HEK293 (cell line): ENCODE measurements around the gene ARHGDIA.
A peak's percentile ranks its signal among the peaks of the same experiment; 100 is the strongest.

Experiments used
- BCL11A ChIP-seq: fragments of 450-650 bp; formaldehyde crosslinking; IDR thresholded peaks from 2 replicates; pipeline ENCODE4 v1.5.1; 2016; ENCODE audit warnings: low read depth, missing biosample characterization, missing genetic modification characterization
- CTCF ChIP-seq: fragments of 450-650 bp; formaldehyde crosslinking; IDR thresholded peaks from 2 replicates; pipeline ENCODE4 v1.5.1; 2016; ENCODE audit warnings: missing biosample characterization, missing genetic modification characterization
- GLIS1 ChIP-seq: fragments of 450-650 bp; formaldehyde crosslinking; IDR thresholded peaks from 2 replicates; pipeline ENCODE4 v1.5.1; 2016; ENCODE audit warnings: missing biosample characterization, missing genetic modification characterization
- IKZF3 ChIP-seq: fragments of 450-650 bp; IDR thresholded peaks from 2 replicates; pipeline ENCODE4 v1.5.0; 2018; ENCODE audit warnings: missing biosample characterization, mild to moderate bottlenecking, missing genetic modification characterization, moderate library complexity
- KLF10 ChIP-seq: fragments of 450-650 bp; IDR thresholded peaks from 2 replicates; pipeline ENCODE4 v1.5.1; 2018; ENCODE audit warnings: missing biosample characterization, mild to moderate bottlenecking, missing genetic modification characterization
- KLF17 ChIP-seq: fragments of 450-650 bp; formaldehyde crosslinking; IDR thresholded peaks from 2 replicates; pipeline ENCODE4 v1.5.1; 2016; ENCODE audit warnings: missing biosample characterization, missing genetic modification characterization
- OVOL3 ChIP-seq: fragments of 450-650 bp; formaldehyde crosslinking; IDR thresholded peaks from 2 replicates; pipeline ENCODE4 v1.5.1; 2016; ENCODE audit warnings: missing biosample characterization, missing genetic modification characterization
- SCRT1 ChIP-seq: fragments of 450-650 bp; formaldehyde crosslinking; IDR thresholded peaks from 2 replicates; pipeline ENCODE4 v1.5.1; 2016; ENCODE audit warnings: missing biosample characterization, missing genetic modification characterization, borderline replicate concordance
- SP2 ChIP-seq: fragments of 450-650 bp; formaldehyde crosslinking; IDR thresholded peaks from 2 replicates; pipeline ENCODE4 v1.5.1; 2016; ENCODE audit warnings: missing biosample characterization, missing genetic modification characterization
- SP3 ChIP-seq: fragments of 450-650 bp; formaldehyde crosslinking; IDR thresholded peaks from 2 replicates; pipeline ENCODE4 v1.5.1; 2016; ENCODE audit warnings: missing biosample characterization, missing genetic modification characterization
- TSHZ1 ChIP-seq: fragments of 450-650 bp; formaldehyde crosslinking; IDR thresholded peaks from 2 replicates; pipeline ENCODE4 v1.5.1; 2016; ENCODE audit warnings: missing biosample characterization, missing genetic modification characterization, borderline replicate concordance
- WT1 ChIP-seq: fragments of 450-650 bp; formaldehyde crosslinking; IDR thresholded peaks from 2 replicates; pipeline ENCODE4 v1.5.1; 2016; ENCODE audit warnings: missing biosample characterization, missing genetic modification characterization
- YY1 ChIP-seq: fragments of 450-650 bp; formaldehyde crosslinking; IDR thresholded peaks from 2 replicates; pipeline ENCODE4 v1.5.1; 2018; ENCODE audit warnings: missing biosample characterization, missing genetic modification characterization
- ZEB2 ChIP-seq: fragments of 450-650 bp; formaldehyde crosslinking; IDR thresholded peaks from 2 replicates; pipeline ENCODE4 v1.5.1; 2016; ENCODE audit warnings: missing biosample characterization, missing genetic modification characterization
- ZNF121 ChIP-seq: fragments of 450-650 bp; formaldehyde crosslinking; IDR thresholded peaks from 2 replicates; pipeline ENCODE4 v1.5.1; 2016; ENCODE audit warnings: missing biosample characterization, missing genetic modification characterization
- ZNF133 ChIP-seq: fragments of 450-650 bp; formaldehyde crosslinking; IDR thresholded peaks from 2 replicates; pipeline ENCODE4 v1.5.1; 2016; ENCODE audit warnings: missing biosample characterization, missing genetic modification characterization
- ZNF2 ChIP-seq: fragments of 450-650 bp; formaldehyde crosslinking; IDR thresholded peaks from 2 replicates; pipeline ENCODE4 v1.5.1; 2016; ENCODE audit warnings: missing biosample characterization, missing genetic modification characterization
- ZNF24 ChIP-seq: fragments of 450-650 bp; formaldehyde crosslinking; IDR thresholded peaks from 2 replicates; pipeline ENCODE4 v1.5.1; 2016; ENCODE audit warnings: missing biosample characterization, missing genetic modification characterization
- ZNF366 ChIP-seq: fragments of 450-650 bp; formaldehyde crosslinking; conservative IDR thresholded peaks from 2 replicates; pipeline ENCODE4 v1.5.1; 2016; ENCODE audit warnings: missing biosample characterization, missing genetic modification characterization
- ZNF394 ChIP-seq: fragments of 450-650 bp; formaldehyde crosslinking; IDR thresholded peaks from 2 replicates; pipeline ENCODE4 v1.5.1; 2016; ENCODE audit warnings: missing biosample characterization, missing genetic modification characterization, mild to moderate bottlenecking, moderate library complexity, borderline replicate concordance
- ZNF600 ChIP-seq: fragments of 450-650 bp; formaldehyde crosslinking; IDR thresholded peaks from 2 replicates; pipeline ENCODE4 v1.5.1; 2016; ENCODE audit warnings: missing biosample characterization, missing genetic modification characterization
- ZNF658 ChIP-seq: fragments of 450-650 bp; formaldehyde crosslinking; IDR thresholded peaks from 2 replicates; pipeline ENCODE4; 2016; ENCODE audit warnings: missing biosample characterization, missing genetic modification characterization
- ZNF76 ChIP-seq: fragments of 450-650 bp; formaldehyde crosslinking; IDR thresholded peaks from 2 replicates; pipeline ENCODE4; 2016; ENCODE audit warnings: low read depth, missing biosample characterization, missing genetic modification characterization, borderline replicate concordance
- ZNF837 ChIP-seq: fragments of 450-650 bp; formaldehyde crosslinking; IDR thresholded peaks from 2 replicates; pipeline ENCODE4 v1.5.1; 2016; ENCODE audit warnings: missing biosample characterization, missing genetic modification characterization
- ZXDB ChIP-seq: fragments of 450-650 bp; formaldehyde crosslinking; IDR thresholded peaks from 2 replicates; pipeline ENCODE4 v1.5.1; 2016; ENCODE audit warnings: missing biosample characterization, missing genetic modification characterization
- TF ChIP-seq, protein P1 (sequence below): fragments of 450-650 bp; formaldehyde crosslinking; IDR thresholded peaks from 2 replicates; pipeline ENCODE4 v1.5.1; 2016; ENCODE audit warnings: missing biosample characterization, missing genetic modification characterization
- TF ChIP-seq, protein P2 (sequence below): fragments of 450-650 bp; formaldehyde crosslinking; IDR thresholded peaks from 2 replicates; pipeline ENCODE4 v1.5.1; 2017; ENCODE audit warnings: missing biosample characterization, missing genetic modification characterization
- TF ChIP-seq, protein P3 (sequence below): fragments of 450-650 bp; formaldehyde crosslinking; IDR thresholded peaks from 2 replicates; pipeline ENCODE4 v1.5.1; 2016; ENCODE audit warnings: missing biosample characterization, missing genetic modification characterization

The ARHGDIA gene

DNA sequence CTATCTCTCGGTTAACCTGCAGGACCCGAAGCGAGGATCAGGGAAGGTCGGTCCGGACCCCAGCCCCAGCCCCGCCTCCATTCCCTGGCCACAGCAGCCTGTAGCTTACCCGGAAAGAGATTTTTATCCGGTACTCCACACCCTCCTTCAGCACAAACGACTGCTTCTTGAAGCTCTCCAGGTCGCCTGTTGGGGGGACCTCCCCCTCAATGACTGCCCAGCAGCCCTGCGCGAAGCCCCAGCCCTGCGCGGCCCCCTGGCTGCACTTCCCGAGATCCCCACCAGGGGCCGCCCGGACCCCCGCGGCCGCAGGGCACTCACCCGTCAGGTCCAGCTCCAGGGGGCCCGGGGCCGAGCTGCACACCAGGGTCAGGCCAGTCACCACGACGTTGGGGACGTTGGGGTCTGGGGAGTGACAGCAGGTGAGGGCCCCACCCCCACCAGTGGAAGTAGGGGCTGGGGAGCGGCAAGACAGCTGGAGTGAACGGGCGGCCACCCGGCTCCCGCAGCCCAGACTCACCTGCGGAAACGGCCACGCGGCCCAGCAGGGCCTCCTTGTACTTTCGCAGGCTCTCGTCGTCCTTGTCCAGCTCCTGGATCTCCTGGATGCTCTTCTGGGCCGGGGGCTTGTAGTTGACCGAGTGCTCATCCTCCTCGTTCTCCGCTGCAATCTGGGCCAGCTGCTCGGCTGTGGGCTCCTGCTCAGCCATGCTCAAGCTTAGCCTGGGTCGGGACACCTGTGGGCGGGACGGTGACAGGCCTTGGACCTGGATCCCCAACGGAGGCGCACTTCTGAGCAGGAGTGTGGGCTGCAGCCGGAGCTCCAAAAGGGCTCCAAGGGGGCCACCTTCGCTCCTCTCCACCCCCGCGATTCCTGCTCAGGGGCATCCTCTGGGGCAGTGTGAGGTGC is 1.7 kb downstream of the ARHGDIA start (continued):
- TF ChIP-seq, protein P1, sequence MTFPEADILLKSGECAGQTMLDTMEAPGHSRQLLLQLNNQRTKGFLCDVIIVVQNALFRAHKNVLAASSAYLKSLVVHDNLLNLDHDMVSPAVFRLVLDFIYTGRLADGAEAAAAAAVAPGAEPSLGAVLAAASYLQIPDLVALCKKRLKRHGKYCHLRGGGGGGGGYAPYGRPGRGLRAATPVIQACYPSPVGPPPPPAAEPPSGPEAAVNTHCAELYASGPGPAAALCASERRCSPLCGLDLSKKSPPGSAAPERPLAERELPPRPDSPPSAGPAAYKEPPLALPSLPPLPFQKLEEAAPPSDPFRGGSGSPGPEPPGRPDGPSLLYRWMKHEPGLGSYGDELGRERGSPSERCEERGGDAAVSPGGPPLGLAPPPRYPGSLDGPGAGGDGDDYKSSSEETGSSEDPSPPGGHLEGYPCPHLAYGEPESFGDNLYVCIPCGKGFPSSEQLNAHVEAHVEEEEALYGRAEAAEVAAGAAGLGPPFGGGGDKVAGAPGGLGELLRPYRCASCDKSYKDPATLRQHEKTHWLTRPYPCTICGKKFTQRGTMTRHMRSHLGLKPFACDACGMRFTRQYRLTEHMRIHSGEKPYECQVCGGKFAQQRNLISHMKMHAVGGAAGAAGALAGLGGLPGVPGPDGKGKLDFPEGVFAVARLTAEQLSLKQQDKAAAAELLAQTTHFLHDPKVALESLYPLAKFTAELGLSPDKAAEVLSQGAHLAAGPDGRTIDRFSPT (tag by site-specific recombination): peak; percentile 61
- TF ChIP-seq ZNF837 (tag by site-specific recombination): 0 out of 2 replicates have a peak, but pooled peaks have one; percentile 8
- peak; percentile 32; the same call in 1 of the 2 replicates for TF ChIP-seq KLF17 (tag by site-specific recombination)
- TF ChIP-seq YY1 (tag by site-specific recombination): peak; percentile 22; the same call in 1 of the 2 replicates
- peak; percentile 94 for TF ChIP-seq ZEB2 (tag by site-specific recombination)
- peak; percentile 58; the same call in 1 of the 2 replicates for TF ChIP-seq IKZF3 (tag by site-specific recombination)
- no peak for TF ChIP-seq SP3
- TF ChIP-seq ZNF658 (tag by site-specific recombination): no peak
- TF ChIP-seq ZNF133 (tag by site-specific recombination): no peak
- TF ChIP-seq SP2 (tag by site-specific recombination): peak; percentile 8
- TF ChIP-seq ZNF24 (tag by site-specific recombination): peak; percentile 56
- TF ChIP-seq GLIS1 (tag by site-specific recombination): peak; percentile 97
- peak; percentile 74 for TF ChIP-seq ZNF2 (tag by site-specific recombination)
- peak; percentile 53; the same call in 1 of the 2 replicates for TF ChIP-seq WT1
- TF ChIP-seq BCL11A: peak; percentile 93
- TF ChIP-seq CTCF (tag by site-specific recombination): peak; percentile 93
- TF ChIP-seq TSHZ1 (tag by site-specific recombination): peak; percentile 29; the same call in 1 of the 2 replicates
- TF ChIP-seq ZNF76 (tag by site-specific recombination): peak; percentile 43; the same call in 1 of the 2 replicates
- peak; percentile 62 for TF ChIP-seq ZXDB (tag by site-specific recombination)
- TF ChIP-seq ZNF600 (tag by site-specific recombination): peak; percentile 79; the same call in 1 of the 2 replicates
- TF ChIP-seq, protein P2, sequence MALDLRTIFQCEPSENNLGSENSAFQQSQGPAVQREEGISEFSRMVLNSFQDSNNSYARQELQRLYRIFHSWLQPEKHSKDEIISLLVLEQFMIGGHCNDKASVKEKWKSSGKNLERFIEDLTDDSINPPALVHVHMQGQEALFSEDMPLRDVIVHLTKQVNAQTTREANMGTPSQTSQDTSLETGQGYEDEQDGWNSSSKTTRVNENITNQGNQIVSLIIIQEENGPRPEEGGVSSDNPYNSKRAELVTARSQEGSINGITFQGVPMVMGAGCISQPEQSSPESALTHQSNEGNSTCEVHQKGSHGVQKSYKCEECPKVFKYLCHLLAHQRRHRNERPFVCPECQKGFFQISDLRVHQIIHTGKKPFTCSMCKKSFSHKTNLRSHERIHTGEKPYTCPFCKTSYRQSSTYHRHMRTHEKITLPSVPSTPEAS (tag by site-specific recombination): no peak
- peak; percentile 90 for TF ChIP-seq SCRT1 (tag by site-specific recombination)
- peak; percentile 17; the same call in 1 of the 2 replicates for TF ChIP-seq KLF10 (tag by site-specific recombination)
- TF ChIP-seq, protein P3, sequence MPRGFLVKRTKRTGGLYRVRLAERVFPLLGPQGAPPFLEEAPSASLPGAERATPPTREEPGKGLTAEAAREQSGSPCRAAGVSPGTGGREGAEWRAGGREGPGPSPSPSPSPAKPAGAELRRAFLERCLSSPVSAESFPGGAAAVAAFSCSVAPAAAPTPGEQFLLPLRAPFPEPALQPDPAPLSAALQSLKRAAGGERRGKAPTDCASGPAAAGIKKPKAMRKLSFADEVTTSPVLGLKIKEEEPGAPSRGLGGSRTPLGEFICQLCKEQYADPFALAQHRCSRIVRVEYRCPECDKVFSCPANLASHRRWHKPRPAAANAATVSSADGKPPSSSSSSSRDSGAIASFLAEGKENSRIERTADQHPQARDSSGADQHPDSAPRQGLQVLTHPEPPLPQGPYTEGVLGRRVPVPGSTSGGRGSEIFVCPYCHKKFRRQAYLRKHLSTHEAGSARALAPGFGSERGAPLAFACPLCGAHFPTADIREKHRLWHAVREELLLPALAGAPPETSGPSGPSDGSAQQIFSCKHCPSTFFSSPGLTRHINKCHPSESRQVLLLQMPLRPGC (tag by site-specific recombination): peak; percentile 30
- TF ChIP-seq ZNF366 (tag by site-specific recombination): no peak
- TF ChIP-seq ZNF121 (tag by site-specific recombination): peak; percentile 34; the same call in 1 of the 2 replicates
- 0 out of 2 replicates have a peak, but pooled peaks have one; percentile 18 for TF ChIP-seq OVOL3 (tag by site-specific recombination)
- 0 out of 2 replicates have a peak, but pooled peaks have one; percentile 34 for TF ChIP-seq ZNF394
